T-helper 17 cell (primary cell): ENCODE results near the gene IRX6. TPM values are rescaled to one million over a fixed set of nuclear protein-coding genes. Genes with fewer than 3 reads are reported as not detected.

Source experiments
- ATAC-seq: fragments of 150-1000 bp; cut with Tn5 transposase; 2 replicates; pipeline ENCODE4 v1.10.0; 2021; ENCODE audit warnings: mild to moderate bottlenecking, moderate library complexity
- DNase-seq, 3 donors: peaks; one replicate each; pipeline versions ENCODE4 v3.0.0 to v3.0.0-alpha.2; 2020 to 2021
- H3K9me3 ChIP-seq: one replicate; pipeline ENCODE4 v1.7.0; 2013; ENCODE audit warnings: low read length, mild to moderate bottlenecking; ENCODE audit not compliant: control insufficient read depth, poor library complexity, severe bottlenecking
- H3K27ac Mint-ChIP-seq: one replicate; pipeline ENCODE4 v1.8.0; 2022; ENCODE audit warnings: mild to moderate bottlenecking, moderate library complexity, mixed read lengths
- H3K27me3 Mint-ChIP-seq: one replicate; pipeline ENCODE4 v1.8.0; 2022; ENCODE audit warnings: mixed read lengths
- H3K36me3 Mint-ChIP-seq: one replicate; pipeline ENCODE4 v1.8.0; 2022; ENCODE audit warnings: low read depth, mixed read lengths
- H3K4me1 Mint-ChIP-seq: one replicate; pipeline ENCODE4 v1.8.0; 2022; ENCODE audit warnings: mild to moderate bottlenecking, mixed read lengths
- H3K4me3 Mint-ChIP-seq: one replicate; pipeline ENCODE4 v1.8.0; 2022; ENCODE audit warnings: mild to moderate bottlenecking, moderate library complexity, mixed read lengths
- total RNA-seq, 4 donors: library from RNA in 2 of 4; stranded (reverse) in 2 of 4; gene quantifications; one replicate each; pipeline ENCODE4 v1.2.3 and lab custom pipeline; 2022 to 2026

IRX6 gene
- total RNA-seq, 2 donors from 2014 or later: not detected

GRCh38 chr16:55292491-55292890 is 31.5 kb upstream of the IRX6 start:
- no peak overlapping the region for H3K27ac Mint-ChIP-seq
- peaks cover 18% of the 10 kb centered on the region for H3K27me3 Mint-ChIP-seq
- DNase-seq (no peak), ATAC-seq (no peak)
- no peaks in the 10 kb centered on the region for H3K36me3 Mint-ChIP-seq
- H3K4me3 Mint-ChIP-seq: no peak overlapping the region
- H3K9me3 ChIP-seq: no peaks in the 10 kb centered on the region
- H3K4me1 Mint-ChIP-seq: no peaks in the 10 kb centered on the region

GRCh38 chr16:55294129-55294528 is 29.9 kb upstream of the IRX6 start:
- H3K9me3 ChIP-seq: no peaks in the 10 kb centered on the region
- no peaks in the 10 kb centered on the region for H3K4me1 Mint-ChIP-seq
- no peak overlapping the region for H3K4me3 Mint-ChIP-seq
- H3K36me3 Mint-ChIP-seq: no peaks in the 10 kb centered on the region
- DNase-seq: no peak
- ATAC-seq: no peak
- peaks cover 18% of the 10 kb centered on the region for H3K27me3 Mint-ChIP-seq
- H3K27ac Mint-ChIP-seq: no peak overlapping the region

DNA sequence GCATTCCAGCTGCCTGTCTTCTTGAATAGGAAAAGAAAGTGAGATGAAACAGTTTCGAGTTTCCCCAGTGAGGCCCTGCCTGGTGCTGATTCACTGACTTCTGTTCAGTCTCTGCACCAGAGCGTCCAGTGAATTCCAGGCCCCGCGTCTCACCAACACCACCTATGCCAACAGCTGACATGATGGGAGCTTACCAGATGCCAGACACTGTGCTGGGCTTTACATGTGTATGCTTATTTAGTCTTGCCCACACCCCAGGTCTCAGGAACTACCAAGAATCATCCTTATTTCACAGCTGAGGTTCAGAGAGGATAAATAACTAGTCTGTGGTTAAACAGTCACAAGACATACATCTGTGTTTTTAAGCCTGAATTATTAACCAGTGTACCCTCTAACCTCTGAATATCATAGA is 29.1 kb upstream of the IRX6 start:
- no peaks in the 10 kb centered on the region for H3K9me3 ChIP-seq
- Mint-ChIP-seq H3K27me3 (peaks cover 26% of the 10 kb centered on the region), H3K4me3 (no peak overlapping the region), H3K4me1 (no peaks in the 10 kb centered on the region), H3K36me3 (no peaks in the 10 kb centered on the region), H3K27ac (no peak overlapping the region)
- ATAC-seq (no peak), DNase-seq (no peak)

GRCh38 chr16:55297062-55297909 is 26.7 kb upstream of the IRX6 start:
- ATAC-seq (no peak), DNase-seq (no peak)
- no peaks in the 10 kb centered on the region for H3K4me1 Mint-ChIP-seq
- peaks cover 41% of the 10 kb centered on the region for H3K27me3 Mint-ChIP-seq
- H3K9me3 ChIP-seq: no peaks in the 10 kb centered on the region
- no peak overlapping the region for H3K4me3 Mint-ChIP-seq
- no peaks in the 10 kb centered on the region for H3K36me3 Mint-ChIP-seq
- no peak overlapping the region for H3K27ac Mint-ChIP-seq

DNA sequence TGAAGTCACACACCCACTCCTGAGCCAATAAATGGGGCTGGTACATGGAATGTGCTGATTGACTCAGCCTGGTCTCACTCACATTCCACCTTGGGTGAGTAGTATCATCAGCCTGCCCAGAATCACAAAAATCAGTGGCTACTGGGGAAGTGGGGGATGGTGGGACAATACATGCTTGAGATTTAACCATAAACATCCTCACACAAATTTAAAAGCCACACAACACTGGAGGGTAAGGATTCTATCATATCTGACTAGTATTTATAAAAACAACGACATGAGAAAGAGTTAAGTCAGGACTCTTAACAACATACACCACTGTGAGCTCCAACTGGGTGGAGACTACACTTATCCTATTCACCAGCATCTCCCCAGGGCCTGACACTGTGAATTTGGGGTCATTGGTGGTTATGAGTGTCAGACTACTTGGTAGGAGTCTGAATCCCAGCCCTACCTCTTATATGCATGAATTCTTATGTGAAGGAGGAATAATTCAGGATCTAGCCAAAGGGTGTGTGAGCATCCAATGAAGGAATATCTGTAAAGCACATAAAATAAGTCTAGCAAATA is 26.0 kb upstream of the IRX6 start:
- H3K9me3 ChIP-seq: no peaks in the 10 kb centered on the region
- ATAC-seq (no peak), DNase-seq (no peak)
- no peak overlapping the region for H3K27ac Mint-ChIP-seq
- no peaks in the 10 kb centered on the region for H3K4me1 Mint-ChIP-seq
- no peaks in the 10 kb centered on the region for H3K36me3 Mint-ChIP-seq
- H3K27me3 Mint-ChIP-seq: peaks cover 40% of the 10 kb centered on the region
- H3K4me3 Mint-ChIP-seq: no peak overlapping the region

DNA sequence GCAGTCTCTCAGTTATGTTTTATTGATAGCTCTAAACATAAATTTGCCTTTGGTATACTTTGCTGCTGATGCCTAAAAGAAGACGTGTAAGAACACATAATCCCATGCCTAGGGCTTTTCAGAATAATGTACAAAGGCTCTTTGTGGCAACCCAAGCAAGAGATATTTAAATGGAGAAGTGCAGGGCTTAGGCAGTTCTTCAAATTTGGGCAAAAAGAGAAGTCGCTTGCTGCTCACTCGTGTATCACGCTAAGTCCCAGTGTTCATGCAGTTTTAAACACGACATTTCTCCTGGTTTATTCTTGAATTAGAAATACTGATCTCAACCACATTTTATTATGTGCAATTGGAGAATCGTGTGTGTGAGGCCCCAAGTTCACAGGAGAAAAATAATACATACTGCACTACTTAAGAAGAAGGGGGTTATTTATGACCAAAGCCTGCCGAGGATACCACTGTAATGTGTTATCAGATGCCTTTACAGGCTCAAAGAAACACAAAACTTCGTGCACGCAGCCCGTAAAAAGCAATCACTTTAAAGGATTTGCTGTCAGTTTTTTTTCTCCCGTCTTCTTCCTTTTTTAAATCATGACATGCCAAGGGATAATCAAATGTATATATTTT is 22.5 kb upstream of the IRX6 start:
- H3K9me3 ChIP-seq: no peaks in the 10 kb centered on the region
- Mint-ChIP-seq H3K27ac (no peak overlapping the region), H3K27me3 (peaks cover 41% of the 10 kb centered on the region), H3K4me1 (no peaks in the 10 kb centered on the region), H3K36me3 (no peaks in the 10 kb centered on the region), H3K4me3 (no peak overlapping the region)
- ATAC-seq (no peak), DNase-seq (no peak)

- Mint-ChIP-seq H3K36me3 (no peaks in the 10 kb centered on the region), H3K4me1 (no peaks in the 10 kb centered on the region), H3K27ac (no peak overlapping the region), H3K4me3 (no peak overlapping the region), H3K27me3 (peaks cover 41% of the 10 kb centered on the region)
- no peaks in the 10 kb centered on the region for H3K9me3 ChIP-seq
- ATAC-seq: no peak
- no peak for DNase-seq
Observed at GRCh38 chr16:55302635-55303034, 21.4 kb upstream of the IRX6 start.

GRCh38 chr16:55308973-55309372 is 15.0 kb upstream of the IRX6 start:
- Mint-ChIP-seq H3K4me3 (no peak overlapping the region), H3K36me3 (no peaks in the 10 kb centered on the region), H3K4me1 (no peaks in the 10 kb centered on the region), H3K27me3 (peaks cover 10% of the 10 kb centered on the region), H3K27ac (no peak overlapping the region)
- ATAC-seq (no peak), DNase-seq (no peak)
- no peaks in the 10 kb centered on the region for H3K9me3 ChIP-seq

DNA sequence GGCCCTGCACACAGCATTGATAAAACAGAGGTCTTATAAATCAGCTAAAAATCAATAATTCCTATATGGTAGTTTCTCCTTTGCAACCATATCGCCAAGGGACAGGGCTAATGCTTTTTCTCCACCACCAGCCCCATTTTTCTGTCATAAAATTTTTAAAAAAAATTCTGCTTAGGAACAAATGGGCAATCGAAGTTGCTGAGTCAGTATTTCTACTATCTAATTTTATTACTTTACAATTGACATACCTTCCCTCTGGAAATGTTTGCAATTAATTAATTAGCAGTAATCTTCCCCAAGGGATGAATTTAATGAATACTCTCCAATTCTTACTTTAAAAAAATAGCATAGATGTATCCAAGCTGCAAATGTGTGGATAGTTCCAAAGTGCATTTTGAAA is 1.7 kb upstream of the IRX6 start:
- Mint-ChIP-seq H3K36me3 (no peaks in the 10 kb centered on the region), H3K4me3 (no peak overlapping the region), H3K4me1 (peaks cover 5% of the 10 kb centered on the region), H3K27me3 (peaks cover 57% of the 10 kb centered on the region), H3K27ac (no peak overlapping the region)
- DNase-seq: no peak
- ATAC-seq: no peak
- no peaks in the 10 kb centered on the region for H3K9me3 ChIP-seq

- Mint-ChIP-seq H3K4me1 (peaks cover 5% of the 10 kb centered on the region), H3K36me3 (no peaks in the 10 kb centered on the region), H3K27ac (no peak overlapping the region), H3K27me3 (peaks cover 63% of the 10 kb centered on the region), H3K4me3 (no peak overlapping the region)
- ATAC-seq: no peak
- no peaks in the 10 kb centered on the region for H3K9me3 ChIP-seq
- no peak for DNase-seq
Observed at GRCh38 chr16:55324285-55325079, 479 bp downstream of the IRX6 start.

GRCh38 chr16:55325080-55325447 is 1.1 kb downstream of the IRX6 start:
- no peak for DNase-seq
- Mint-ChIP-seq H3K36me3 (no peaks in the 10 kb centered on the region), H3K27ac (no peak overlapping the region), H3K4me3 (no peak overlapping the region), H3K27me3 (peaks cover 66% of the 10 kb centered on the region), H3K4me1 (peaks cover 5% of the 10 kb centered on the region)
- no peaks in the 10 kb centered on the region for H3K9me3 ChIP-seq
- ATAC-seq: no peak

DNA sequence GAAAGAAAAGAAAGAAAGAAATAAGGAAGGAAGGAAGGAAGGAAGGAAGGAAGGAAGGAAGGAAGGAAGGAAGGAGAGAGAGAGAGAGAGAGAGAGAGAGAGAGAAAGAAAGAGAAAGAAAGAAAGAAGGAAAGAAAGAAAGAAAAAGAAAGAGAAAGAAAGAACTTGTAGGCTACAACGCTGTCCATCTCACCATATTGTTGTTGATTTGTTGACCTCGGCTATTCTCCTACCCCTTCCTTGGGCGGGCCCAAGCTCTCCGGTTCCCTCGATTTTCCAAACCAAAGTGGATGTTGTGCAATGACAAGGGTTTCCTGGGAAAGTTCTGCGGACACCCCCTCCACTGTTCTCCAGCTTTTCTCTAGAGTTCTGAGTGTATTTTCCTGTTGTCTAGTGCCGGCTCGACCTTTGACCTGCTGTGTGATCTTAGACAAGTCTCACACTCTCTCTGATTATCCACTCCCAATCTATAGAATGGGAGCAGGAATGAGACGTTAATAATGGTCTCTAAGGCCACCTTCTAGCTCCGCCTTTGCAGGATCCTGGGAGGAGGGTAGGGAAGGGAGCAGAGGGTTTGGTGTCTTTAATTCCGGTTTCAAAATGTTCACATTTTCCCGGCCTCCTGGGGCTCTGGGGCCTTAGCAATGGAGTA is 1.6 kb downstream of the IRX6 start:
- DNase-seq: no peak
- no peak overlapping the region for H3K27ac Mint-ChIP-seq
- no peaks in the 10 kb centered on the region for H3K36me3 Mint-ChIP-seq
- H3K4me1 Mint-ChIP-seq: peaks cover 6% of the 10 kb centered on the region
- no peak for ATAC-seq
- H3K9me3 ChIP-seq: no peaks in the 10 kb centered on the region
- H3K4me3 Mint-ChIP-seq: no peak overlapping the region
- H3K27me3 Mint-ChIP-seq: peaks cover 70% of the 10 kb centered on the region
